Neural cell (in vitro differentiated cells): Measurements from ENCODE around the gene NES. TPM values are rescaled to one million over a fixed set of nuclear protein-coding genes. Genes with fewer than 3 reads are reported as not detected.

ENCODE experiments used
- H2AFZ ChIP-seq: fragments of 200-600, 300-800 bp; sonication (generic), shearing (Covaris generic); 2 replicates; pipeline ENCODE4 v1.6.0; 2014; ENCODE audit warnings: low read depth, mild to moderate bottlenecking, antibody characterized with exemption, low read length, moderate library complexity
- H3F3A ChIP-seq: fragments of 200-600 bp; shearing (Covaris generic); 2 replicates; pipeline ENCODE4 v1.6.1; 2016; ENCODE audit warnings: mild to moderate bottlenecking, moderate library complexity, mixed read lengths, antibody characterized with exemption, low read length; ENCODE audit not compliant: insufficient read depth, poor library complexity, severe bottlenecking
- H3K27ac ChIP-seq: fragments of 200-600, 300-800 bp; sonication (generic), shearing (Covaris generic); 2 replicates; pipeline ENCODE4 v1.5.1; 2014; ENCODE audit warnings: mild to moderate bottlenecking, low read length, moderate library complexity
- H3K27me3 ChIP-seq: fragments of 300-800, 200-600 bp; sonication (generic), shearing (Covaris generic); 2 replicates; pipeline ENCODE4 v1.6.0; 2014; ENCODE audit warnings: mild to moderate bottlenecking, low read depth, low read length, moderate library complexity; ENCODE audit not compliant: insufficient read depth
- H3K36me3 ChIP-seq: fragments of 300-800, 200-600 bp; sonication (generic), shearing (Covaris generic); 2 replicates; pipeline ENCODE4 v1.5.1; 2014; ENCODE audit warnings: mild to moderate bottlenecking, antibody characterized with exemption, low read length, moderate library complexity; ENCODE audit not compliant: insufficient read depth
- H3K4me2 ChIP-seq: fragments of 300-800, 200-600 bp; sonication (generic), shearing (Covaris generic); 2 replicates; pipeline ENCODE4 v1.6.0; 2014; ENCODE audit warnings: mild to moderate bottlenecking, low read length
- H3K4me3 ChIP-seq: fragments of 300-800, 200-600 bp; sonication (generic), shearing (Covaris generic); 2 replicates; pipeline ENCODE4 v1.5.1; 2014; ENCODE audit warnings: mild to moderate bottlenecking, low read length, moderate library complexity
- H3K79me2 ChIP-seq: fragments of 200-600 bp; shearing (Covaris generic); replicated peaks from 2 replicates; pipeline ENCODE4 v1.6.0; 2014; ENCODE audit warnings: mild to moderate bottlenecking, low read length, moderate library complexity; ENCODE audit not compliant: insufficient read depth
- H3K9ac ChIP-seq: fragments of 300-800, 200-600 bp; sonication (generic), shearing (Covaris generic); 2 replicates; pipeline ENCODE4 v1.6.1; 2016; ENCODE audit warnings: mild to moderate bottlenecking, low read length, mixed read lengths
- H3K9me2 ChIP-seq: fragments of 200-600 bp; shearing (Covaris generic); 2 replicates; pipeline ENCODE4 v1.6.1; 2016; ENCODE audit warnings: mild to moderate bottlenecking, low read length, mixed read lengths; ENCODE audit not compliant: insufficient read depth
- H3K9me3 ChIP-seq: fragments of 200-600, 300-800 bp; sonication (generic), shearing (Covaris generic); 2 replicates; pipeline ENCODE4 v1.6.1; 2016; ENCODE audit warnings: mild to moderate bottlenecking, mixed run types, low read length, moderate library complexity, mixed read lengths
- H4K20me1 ChIP-seq: fragments of 200-600 bp; shearing (Covaris generic); 2 replicates; pipeline ENCODE4 v1.6.1; 2016; ENCODE audit warnings: mild to moderate bottlenecking, mixed run types; ENCODE audit not compliant: insufficient read depth
- EP300 ChIP-seq: fragments of 450-650 bp; conservative IDR thresholded peaks from 2 replicates; pipeline ENCODE4 v1.6.1; 2014; ENCODE audit warnings: antibody characterized with exemption, mild to moderate bottlenecking, moderate library complexity; ENCODE audit not compliant: poor library complexity, severe bottlenecking
- EZH2 ChIP-seq: fragments of 200-600, 300-800 bp; shearing (Covaris generic), sonication (generic); IDR thresholded peaks from 2 replicates; pipeline ENCODE4 v1.6.1; 2014; ENCODE audit warnings: antibody characterized with exemption, low read length, borderline replicate concordance, mild to moderate bottlenecking; ENCODE audit not compliant: insufficient read depth, poor library complexity, severe bottlenecking
- MXI1 ChIP-seq: fragments of 450-650 bp; conservative IDR thresholded peaks from 2 replicates; pipeline ENCODE4 v1.6.1; 2014; ENCODE audit warnings: antibody characterized with exemption, mild to moderate bottlenecking; ENCODE audit not compliant: poor library complexity, severe bottlenecking
- POLR2AphosphoS5 ChIP-seq: IDR thresholded peaks from 2 replicates; pipeline ENCODE4 v1.6.1; 2012
- RAD21 ChIP-seq: fragments of 450-650 bp; conservative IDR thresholded peaks from 2 replicates; pipeline ENCODE4 v1.6.1; 2014; ENCODE audit warnings: antibody characterized with exemption, mild to moderate bottlenecking, moderate library complexity
- SMC3 ChIP-seq: fragments of 450-650 bp; conservative IDR thresholded peaks from 2 replicates; pipeline ENCODE4 v1.6.1; 2014; ENCODE audit warnings: antibody characterized with exemption, mild to moderate bottlenecking, moderate library complexity; ENCODE audit not compliant: poor library complexity
- polyA plus RNA-seq: library from polyadenylated mRNA; depleted of rRNA; stranded (reverse); fragments of >200 nt; gene quantifications from 2 replicates; pipeline ENCODE4 v1.2.3, GENCODE V29; 2014
- TF ChIP-seq, protein P1 (sequence below): fragments of 450-650 bp; IDR thresholded peaks from 2 replicates; pipeline ENCODE4 v1.5.1; 2014; ENCODE audit warnings: antibody characterized with exemption, mild to moderate bottlenecking, moderate library complexity; ENCODE audit not compliant: poor library complexity, severe bottlenecking
- TF ChIP-seq, protein P2 (sequence below): IDR thresholded peaks from 2 replicates; pipeline ENCODE4 v1.6.1; 2012; ENCODE audit warnings: borderline replicate concordance

Gene NES
- polyA plus RNA-seq, 1 donor from 2014 or later, result 9.9 TPM

DNA sequence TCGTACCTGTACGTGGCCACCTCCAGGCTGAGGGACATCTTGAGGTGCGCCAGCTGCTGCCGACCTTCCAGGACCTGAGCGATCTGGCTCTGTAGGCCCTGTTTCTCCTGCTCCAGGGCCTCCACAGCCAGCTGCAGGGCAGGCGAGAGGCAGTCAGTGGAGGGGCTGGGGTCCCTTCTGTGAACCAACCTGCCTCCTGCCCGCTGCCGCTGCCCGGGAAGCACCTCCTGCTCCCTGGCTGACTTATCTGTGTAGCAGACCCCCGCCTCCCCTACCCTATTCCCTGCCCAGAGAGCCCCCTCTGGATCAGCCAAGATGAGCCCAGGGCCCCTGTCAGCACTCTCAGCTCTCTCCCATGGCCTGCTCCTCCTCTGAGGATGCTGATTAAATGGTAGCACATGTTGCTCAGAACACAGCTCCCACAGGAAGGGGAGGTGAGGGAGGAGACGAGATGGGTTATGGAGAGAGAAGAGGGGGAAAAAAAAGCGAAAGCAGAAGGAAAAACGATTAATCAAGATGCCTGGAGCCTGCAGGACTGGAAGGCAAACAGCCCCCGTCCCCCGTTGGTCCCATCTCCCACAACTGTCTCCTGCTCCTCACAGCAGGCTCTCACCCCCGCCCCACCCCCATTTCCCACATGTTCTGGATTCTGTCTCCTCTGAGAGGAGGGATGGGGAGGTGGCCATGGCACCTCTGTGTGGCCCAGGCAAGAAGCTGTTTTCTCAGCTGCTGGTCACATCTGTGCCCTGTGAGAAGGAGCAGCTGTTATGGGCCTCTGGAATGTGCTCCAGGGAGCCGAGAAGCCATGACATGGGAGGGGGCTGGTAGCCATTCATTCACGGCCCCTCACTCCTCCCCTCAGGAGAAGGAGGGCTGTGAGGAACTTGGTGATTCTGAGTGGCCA lies 1.7 kb downstream of the NES start:
- Histone ChIP-seq H3K27ac (no peak overlapping the region), H3K9me2 (no peaks in the 10 kb centered on the region), H3K27me3 (peaks cover 4% of the 10 kb centered on the region), H2AFZ (no peak overlapping the region), H3K4me2 (no peak overlapping the region), H3K36me3 (no peaks in the 10 kb centered on the region), H3F3A (no peaks in the 10 kb centered on the region), H3K4me3 (peak overlapping the region; percentile 64), H3K9ac (peak overlapping the region; percentile 61), H3K9me3 (no peaks in the 10 kb centered on the region), H3K79me2 (peaks cover 47% of the 10 kb centered on the region), H4K20me1 (no peaks in the 10 kb centered on the region)
- TF ChIP-seq POLR2AphosphoS5 (no peak), RAD21 (no peak), MXI1 (peak; percentile 28), SMC3 (no peak)
- TF ChIP-seq, protein P1, sequence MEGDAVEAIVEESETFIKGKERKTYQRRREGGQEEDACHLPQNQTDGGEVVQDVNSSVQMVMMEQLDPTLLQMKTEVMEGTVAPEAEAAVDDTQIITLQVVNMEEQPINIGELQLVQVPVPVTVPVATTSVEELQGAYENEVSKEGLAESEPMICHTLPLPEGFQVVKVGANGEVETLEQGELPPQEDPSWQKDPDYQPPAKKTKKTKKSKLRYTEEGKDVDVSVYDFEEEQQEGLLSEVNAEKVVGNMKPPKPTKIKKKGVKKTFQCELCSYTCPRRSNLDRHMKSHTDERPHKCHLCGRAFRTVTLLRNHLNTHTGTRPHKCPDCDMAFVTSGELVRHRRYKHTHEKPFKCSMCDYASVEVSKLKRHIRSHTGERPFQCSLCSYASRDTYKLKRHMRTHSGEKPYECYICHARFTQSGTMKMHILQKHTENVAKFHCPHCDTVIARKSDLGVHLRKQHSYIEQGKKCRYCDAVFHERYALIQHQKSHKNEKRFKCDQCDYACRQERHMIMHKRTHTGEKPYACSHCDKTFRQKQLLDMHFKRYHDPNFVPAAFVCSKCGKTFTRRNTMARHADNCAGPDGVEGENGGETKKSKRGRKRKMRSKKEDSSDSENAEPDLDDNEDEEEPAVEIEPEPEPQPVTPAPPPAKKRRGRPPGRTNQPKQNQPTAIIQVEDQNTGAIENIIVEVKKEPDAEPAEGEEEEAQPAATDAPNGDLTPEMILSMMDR, result no peak

DNA sequence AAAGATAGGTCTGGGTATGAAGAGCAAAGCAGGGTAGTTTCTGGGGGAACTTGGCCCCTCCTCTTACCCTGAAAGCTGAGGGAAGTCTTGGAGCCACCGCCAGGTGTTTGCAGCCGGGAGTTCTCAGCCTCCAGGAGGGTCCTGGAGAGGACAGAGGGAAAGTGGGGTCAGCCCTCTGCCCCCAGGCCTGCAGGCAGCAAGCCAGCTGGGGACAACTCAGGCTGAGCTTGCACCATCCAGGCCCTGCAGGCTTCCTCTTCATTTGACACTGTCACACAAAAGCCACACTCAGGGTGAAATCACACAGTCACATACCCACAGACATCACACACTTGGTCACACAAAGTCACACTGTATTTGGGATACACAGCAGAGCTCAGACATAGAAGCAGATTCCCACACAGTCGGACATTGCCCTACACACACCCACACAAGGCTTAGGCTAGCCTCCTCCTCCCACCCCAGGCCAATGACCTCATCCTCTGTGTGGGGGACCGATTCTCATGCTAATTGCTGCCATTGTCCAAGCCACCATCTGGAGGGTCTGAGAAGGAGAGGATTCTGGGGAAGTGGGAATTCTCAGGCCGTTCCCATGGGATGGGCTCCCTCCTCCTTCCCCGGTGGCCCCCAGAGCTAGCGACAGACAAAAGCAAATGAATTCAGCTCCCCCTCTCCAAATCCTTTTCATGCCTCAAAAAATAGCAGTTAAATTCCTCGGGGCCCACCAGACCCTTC lies 3.7 kb downstream of the NES start:
- Histone ChIP-seq H3K36me3 (no peaks in the 10 kb centered on the region), H4K20me1 (no peaks in the 10 kb centered on the region), H3F3A (no peaks in the 10 kb centered on the region), H2AFZ (no peak overlapping the region), H3K4me2 (no peak overlapping the region), H3K27ac (peak overlapping the region; percentile 8), H3K4me3 (peak overlapping the region; percentile 64), H3K9me3 (no peaks in the 10 kb centered on the region), H3K27me3 (peaks cover 4% of the 10 kb centered on the region), H3K9ac (peak overlapping the region; percentile 24), H3K79me2 (peaks cover 47% of the 10 kb centered on the region), H3K9me2 (no peaks in the 10 kb centered on the region)
- TF ChIP-seq SMC3 (no peak), POLR2AphosphoS5 (peak; percentile 9), RAD21 (no peak), EZH2 (no peak), EP300 (no peak)
- TF ChIP-seq, protein P1, result no peak
- TF ChIP-seq, protein P2, sequence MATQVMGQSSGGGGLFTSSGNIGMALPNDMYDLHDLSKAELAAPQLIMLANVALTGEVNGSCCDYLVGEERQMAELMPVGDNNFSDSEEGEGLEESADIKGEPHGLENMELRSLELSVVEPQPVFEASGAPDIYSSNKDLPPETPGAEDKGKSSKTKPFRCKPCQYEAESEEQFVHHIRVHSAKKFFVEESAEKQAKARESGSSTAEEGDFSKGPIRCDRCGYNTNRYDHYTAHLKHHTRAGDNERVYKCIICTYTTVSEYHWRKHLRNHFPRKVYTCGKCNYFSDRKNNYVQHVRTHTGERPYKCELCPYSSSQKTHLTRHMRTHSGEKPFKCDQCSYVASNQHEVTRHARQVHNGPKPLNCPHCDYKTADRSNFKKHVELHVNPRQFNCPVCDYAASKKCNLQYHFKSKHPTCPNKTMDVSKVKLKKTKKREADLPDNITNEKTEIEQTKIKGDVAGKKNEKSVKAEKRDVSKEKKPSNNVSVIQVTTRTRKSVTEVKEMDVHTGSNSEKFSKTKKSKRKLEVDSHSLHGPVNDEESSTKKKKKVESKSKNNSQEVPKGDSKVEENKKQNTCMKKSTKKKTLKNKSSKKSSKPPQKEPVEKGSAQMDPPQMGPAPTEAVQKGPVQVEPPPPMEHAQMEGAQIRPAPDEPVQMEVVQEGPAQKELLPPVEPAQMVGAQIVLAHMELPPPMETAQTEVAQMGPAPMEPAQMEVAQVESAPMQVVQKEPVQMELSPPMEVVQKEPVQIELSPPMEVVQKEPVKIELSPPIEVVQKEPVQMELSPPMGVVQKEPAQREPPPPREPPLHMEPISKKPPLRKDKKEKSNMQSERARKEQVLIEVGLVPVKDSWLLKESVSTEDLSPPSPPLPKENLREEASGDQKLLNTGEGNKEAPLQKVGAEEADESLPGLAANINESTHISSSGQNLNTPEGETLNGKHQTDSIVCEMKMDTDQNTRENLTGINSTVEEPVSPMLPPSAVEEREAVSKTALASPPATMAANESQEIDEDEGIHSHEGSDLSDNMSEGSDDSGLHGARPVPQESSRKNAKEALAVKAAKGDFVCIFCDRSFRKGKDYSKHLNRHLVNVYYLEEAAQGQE, result no peak
